A549 (cell line): ENCODE measurements around the gene MS4A6E. TPM values are rescaled to one million over a fixed set of nuclear protein-coding genes. Genes with fewer than 3 reads are reported as not detected.

Experiments used
- ATAC-seq, 2 experiments: fragments of 200-7000 bp in 1 of 2; fragments of >200 bp in 1 of 2; cut with Nextera tagmentation in 1 of 2; cut with Tn5 transposase in 1 of 2; 3 replicates each; pipeline versions ENCODE4 v1.8.0 to v1.9.1; 2018 to 2020; ENCODE audit warnings: mild to moderate bottlenecking in 1 of 2, moderate library complexity in 1 of 2
- CTCF ChIA-PET: fragments of 300-600 bp; sonication (Branson Sonifier 250); formaldehyde crosslinking; extraction: SDS; loops from one replicate; lab custom pipeline; 2021; ENCODE audit warnings: antibody characterized with exemption, inconsistent platforms; lab: Yijun Ruan, JAX
- POLR2A ChIA-PET: fragments of 350-600 bp; formaldehyde crosslinking; extraction: SDS; loops from one replicate; lab custom pipeline; 2021; ENCODE audit warnings: antibody characterized with exemption, inconsistent platforms; lab: Yijun Ruan, JAX
- DNase-seq, 2 experiments: peaks; one replicate each; pipeline versions ENCODE4 v3.0.0 to v3.0.0-alpha.2; 2011 to 2016; ENCODE audit warnings: low read depth in 1 of 2, low spot score in 1 of 2
- FAIRE-seq: peaks from 2 replicates; lab custom pipeline; 2011; peaks lifted over from hg19 to GRCh38; lab: Jason Lieb, UNC
- H3K27ac ChIP-seq, 2 experiments: fragments of >200 bp; sonication (Bioruptor Twin); formaldehyde crosslinking; 3 replicates each; pipeline ENCODE4 v1.5.1; 2016 to 2017
- H3K4me1 ChIP-seq: fragments of >200 bp; sonication (Bioruptor Twin); formaldehyde crosslinking; 3 replicates; pipeline ENCODE4 v1.6.1; 2016
- H3K4me2 ChIP-seq: fragments of >200 bp; sonication (Bioruptor Twin); formaldehyde crosslinking; 3 replicates; pipeline ENCODE4 v1.6.1; 2016
- H3K4me3 ChIP-seq: fragments of >200 bp; sonication (Bioruptor Twin); formaldehyde crosslinking; 3 replicates; pipeline ENCODE4 v1.5.1; 2016
- H3K9me3 ChIP-seq: fragments of >200 bp; sonication (Bioruptor Twin); formaldehyde crosslinking; 3 replicates; pipeline ENCODE4 v1.6.1; 2016
- CBX2 ChIP-seq: fragments of 200-600 bp; sonication (generic); IDR thresholded peaks from 2 replicates; pipeline ENCODE4 v1.6.1; 2016; ENCODE audit warnings: low read depth, mild to moderate bottlenecking, borderline replicate concordance
- EHMT2 ChIP-seq: fragments of 200-600 bp; sonication (generic); IDR thresholded peaks from 2 replicates; pipeline ENCODE4 v1.6.1; 2016; ENCODE audit warnings: antibody characterized with exemption, low read depth, mild to moderate bottlenecking, moderate library complexity
- ESRRA ChIP-seq: fragments of 150-350 bp; IDR thresholded peaks from 2 replicates; pipeline ENCODE4 v1.6.1; 2014; ENCODE audit warnings: mild to moderate bottlenecking, low read length, borderline replicate concordance
- GATA3 ChIP-seq: IDR thresholded peaks from 2 replicates; pipeline ENCODE4 v1.6.1; 2012; ENCODE audit warnings: borderline replicate concordance
- HDAC2 ChIP-seq: fragments of 200-600 bp; sonication (generic); IDR thresholded peaks from 2 replicates; pipeline ENCODE4 v1.6.1; 2016
- HOXB5 ChIP-seq: fragments of 250-450 bp; sonication (Bioruptor Pico); IDR thresholded peaks from 2 replicates; pipeline ENCODE4 v1.5.0; 2020; ENCODE audit warnings: mild to moderate bottlenecking, moderate library complexity
- JUN ChIP-seq, 2 experiments: fragments of >200 bp; sonication (Bioruptor Twin); formaldehyde crosslinking; IDR thresholded peaks; 2 replicates in 1 of 2; 3 replicates in 1 of 2; pipeline ENCODE4 v1.6.1; 2016 to 2017
- KDM1A ChIP-seq: fragments of 200-600 bp; sonication (generic); IDR thresholded peaks from 2 replicates; pipeline ENCODE4 v1.6.1; 2016; ENCODE audit warnings: low read depth, mild to moderate bottlenecking
- MAFK ChIP-seq: fragments of 450-650 bp; IDR thresholded peaks from 2 replicates; pipeline ENCODE4 v1.6.1; 2014; ENCODE audit not compliant: partially characterized antibody
- MAZ ChIP-seq: fragments of 150-350 bp; IDR thresholded peaks from 2 replicates; pipeline ENCODE4 v1.6.1; 2014; ENCODE audit warnings: antibody characterized with exemption, low read depth, low read length, borderline replicate concordance
- MYC ChIP-seq: IDR thresholded peaks from 2 replicates; pipeline ENCODE4 v1.6.1; 2012; ENCODE audit warnings: mild to moderate bottlenecking, inconsistent platforms, low read length, improper control_type of control experiment, borderline replicate concordance
- NFE2L2 ChIP-seq: fragments of 150-350 bp; conservative IDR thresholded peaks from 2 replicates; pipeline ENCODE4 v1.6.1; 2014; ENCODE audit warnings: low read length
- NR3C1 ChIP-seq: fragments of >200 bp; sonication (Bioruptor Twin); formaldehyde crosslinking; IDR thresholded peaks from 3 replicates; pipeline ENCODE4 v1.6.1; 2017
- PHF8 ChIP-seq: fragments of 200-600 bp; sonication (generic); IDR thresholded peaks from 2 replicates; pipeline ENCODE4 v1.6.1; 2016; ENCODE audit warnings: low read depth, mild to moderate bottlenecking, antibody characterized with exemption, moderate library complexity, borderline replicate concordance
- POLR2AphosphoS2 ChIP-seq: conservative IDR thresholded peaks from 2 replicates; pipeline ENCODE4 v1.6.1; 2012; ENCODE audit warnings: low read length, improper control_type of control experiment, inconsistent platforms
- RCOR1 ChIP-seq: fragments of 150-350 bp; IDR thresholded peaks from 2 replicates; pipeline ENCODE4 v1.6.1; 2014; ENCODE audit warnings: antibody characterized with exemption, low read length, low read depth
- ZFP36 ChIP-seq: fragments of 450-650 bp; IDR thresholded peaks from 2 replicates; pipeline ENCODE4 v1.6.1; 2014; ENCODE audit warnings: borderline replicate concordance; ENCODE audit not compliant: partially characterized antibody
- ZSCAN20 ChIP-seq: fragments of 250-450 bp; sonication (Bioruptor Pico); IDR thresholded peaks from 2 replicates; pipeline ENCODE4 v1.8.0; 2022; ENCODE audit warnings: mild to moderate bottlenecking, moderate library complexity
- WGBS: methylation state at CpG from one replicate; pipeline ENCODE4 v1.1.6; 2017; ENCODE audit errors: missing lambda C conversion rate; 5-methylcytosine and 5-hydroxymethylcytosine counted together
- polyA plus RNA-seq, 4 experiments: library from polyadenylated mRNA; depleted of rRNA in 3 of 4; stranded (reverse); fragments of >200 nt; fragmentation: RNase III in 1 of 4; extraction: RNeasy Plus Mini Kit Qiagen cat#74134 plus additional on column Dnase treatment in 1 of 4; gene quantifications; 2 replicates in 3 of 4; 3 replicates in 1 of 4; pipeline ENCODE4 v1.2.3, GENCODE V29; 2011 to 2017
- TF ChIP-seq, protein P1 (sequence below): fragments of 250-450 bp; sonication (Bioruptor Pico); IDR thresholded peaks from 2 replicates; pipeline ENCODE4 v1.5.0; 2020; ENCODE audit warnings: low read depth, mild to moderate bottlenecking, moderate library complexity
- TF ChIP-seq, protein P2 (sequence below): fragments of >200 bp; sonication (Bioruptor Twin); formaldehyde crosslinking; IDR thresholded peaks from 2 replicates; pipeline ENCODE4 v1.6.1; 2016
- TF ChIP-seq, protein P3 (sequence below): IDR thresholded peaks from 2 replicates; pipeline ENCODE4 v1.6.1; 2012; ENCODE audit warnings: low read depth, borderline replicate concordance
- TF ChIP-seq, protein P4 (sequence below): IDR thresholded peaks from 2 replicates; pipeline ENCODE4 v1.6.1; 2012
- TF ChIP-seq, protein P5 (sequence below): fragments of >200 bp; sonication (Bioruptor Twin); formaldehyde crosslinking; IDR thresholded peaks from 3 replicates; pipeline ENCODE4 v1.5.1; 2016
- TF ChIP-seq, protein P6 (sequence below): fragments of 150-350 bp; IDR thresholded peaks from 2 replicates; pipeline ENCODE4 v1.6.1; 2014; ENCODE audit warnings: low read depth, mild to moderate bottlenecking, low read length

The MS4A6E gene
- polyA plus RNA-seq, 2 of the 4 experiments (the other 2 are of a cell fraction): not detected

DNA sequence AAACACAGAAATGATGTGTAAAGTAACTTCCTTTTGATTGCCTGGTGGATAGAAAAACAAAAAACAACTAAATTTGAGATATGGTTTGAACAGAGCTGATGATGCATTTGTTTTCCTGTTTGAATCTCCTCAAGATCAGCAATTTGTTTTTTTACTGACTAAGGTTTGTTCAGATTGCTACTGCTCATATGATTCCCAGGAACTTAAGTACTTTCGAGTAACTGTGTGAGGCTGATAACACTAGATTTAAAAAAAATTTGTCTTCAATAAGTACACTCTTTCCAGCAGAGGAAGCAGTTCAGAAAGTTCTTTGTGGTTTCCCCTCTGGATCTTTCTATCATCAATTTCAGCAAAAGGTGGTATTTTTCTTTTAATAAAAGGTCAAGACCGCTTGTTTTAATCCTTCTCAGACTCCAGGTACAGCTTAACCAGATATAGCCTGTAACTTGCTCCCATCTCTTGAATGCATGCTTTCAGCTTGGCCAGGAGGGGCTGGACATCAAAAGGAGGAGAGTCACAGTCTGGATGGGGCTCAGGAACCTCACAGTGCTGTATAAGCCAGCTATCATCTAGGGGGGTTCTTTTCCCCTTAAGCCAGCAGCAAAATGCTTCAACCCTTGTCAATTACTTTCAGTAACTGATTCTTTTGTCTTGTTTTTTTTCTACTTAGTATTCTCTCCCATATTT is 12.3 kb upstream of the MS4A6E start:
- Histone ChIP-seq H3K9me3 (no peaks in the 10 kb centered on the region), H3K27ac (no peak overlapping the region), H3K4me3 (no peak overlapping the region), H3K4me1 (no peaks in the 10 kb centered on the region), H3K4me2 (no peak overlapping the region)
- WGBS: 3% methylated on average over 2 of the region's 2 CpGs
- no peak for DNase-seq
- TF ChIP-seq, protein P1, sequence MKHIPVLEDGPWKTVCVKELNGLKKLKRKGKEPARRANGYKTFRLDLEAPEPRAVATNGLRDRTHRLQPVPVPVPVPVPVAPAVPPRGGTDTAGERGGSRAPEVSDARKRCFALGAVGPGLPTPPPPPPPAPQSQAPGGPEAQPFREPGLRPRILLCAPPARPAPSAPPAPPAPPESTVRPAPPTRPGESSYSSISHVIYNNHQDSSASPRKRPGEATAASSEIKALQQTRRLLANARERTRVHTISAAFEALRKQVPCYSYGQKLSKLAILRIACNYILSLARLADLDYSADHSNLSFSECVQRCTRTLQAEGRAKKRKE (CRISPR knock-in tag): no peak
- TF ChIP-seq NFE2L2: no peak
- TF ChIP-seq NR3C1: no peak
- no peak for TF ChIP-seq HOXB5 (CRISPR knock-in tag)
- TF ChIP-seq, protein P2, sequence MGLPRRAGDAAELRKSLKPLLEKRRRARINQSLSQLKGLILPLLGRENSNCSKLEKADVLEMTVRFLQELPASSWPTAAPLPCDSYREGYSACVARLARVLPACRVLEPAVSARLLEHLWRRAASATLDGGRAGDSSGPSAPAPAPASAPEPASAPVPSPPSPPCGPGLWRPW: no peak
- TF ChIP-seq GATA3: no peak
- no peak for TF ChIP-seq ZSCAN20
- TF ChIP-seq ESRRA: no peak
- TF ChIP-seq, protein P3, sequence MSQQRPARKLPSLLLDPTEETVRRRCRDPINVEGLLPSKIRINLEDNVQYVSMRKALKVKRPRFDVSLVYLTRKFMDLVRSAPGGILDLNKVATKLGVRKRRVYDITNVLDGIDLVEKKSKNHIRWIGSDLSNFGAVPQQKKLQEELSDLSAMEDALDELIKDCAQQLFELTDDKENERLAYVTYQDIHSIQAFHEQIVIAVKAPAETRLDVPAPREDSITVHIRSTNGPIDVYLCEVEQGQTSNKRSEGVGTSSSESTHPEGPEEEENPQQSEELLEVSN: no peak
- no peak for TF ChIP-seq CBX2
- TF ChIP-seq RCOR1: no peak
- TF ChIP-seq, protein P4, sequence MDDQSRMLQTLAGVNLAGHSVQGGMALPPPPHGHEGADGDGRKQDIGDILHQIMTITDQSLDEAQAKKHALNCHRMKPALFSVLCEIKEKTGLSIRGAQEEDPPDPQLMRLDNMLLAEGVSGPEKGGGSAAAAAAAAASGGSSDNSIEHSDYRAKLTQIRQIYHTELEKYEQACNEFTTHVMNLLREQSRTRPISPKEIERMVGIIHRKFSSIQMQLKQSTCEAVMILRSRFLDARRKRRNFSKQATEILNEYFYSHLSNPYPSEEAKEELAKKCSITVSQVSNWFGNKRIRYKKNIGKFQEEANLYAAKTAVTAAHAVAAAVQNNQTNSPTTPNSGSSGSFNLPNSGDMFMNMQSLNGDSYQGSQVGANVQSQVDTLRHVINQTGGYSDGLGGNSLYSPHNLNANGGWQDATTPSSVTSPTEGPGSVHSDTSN: no peak
- TF ChIP-seq, protein P5, sequence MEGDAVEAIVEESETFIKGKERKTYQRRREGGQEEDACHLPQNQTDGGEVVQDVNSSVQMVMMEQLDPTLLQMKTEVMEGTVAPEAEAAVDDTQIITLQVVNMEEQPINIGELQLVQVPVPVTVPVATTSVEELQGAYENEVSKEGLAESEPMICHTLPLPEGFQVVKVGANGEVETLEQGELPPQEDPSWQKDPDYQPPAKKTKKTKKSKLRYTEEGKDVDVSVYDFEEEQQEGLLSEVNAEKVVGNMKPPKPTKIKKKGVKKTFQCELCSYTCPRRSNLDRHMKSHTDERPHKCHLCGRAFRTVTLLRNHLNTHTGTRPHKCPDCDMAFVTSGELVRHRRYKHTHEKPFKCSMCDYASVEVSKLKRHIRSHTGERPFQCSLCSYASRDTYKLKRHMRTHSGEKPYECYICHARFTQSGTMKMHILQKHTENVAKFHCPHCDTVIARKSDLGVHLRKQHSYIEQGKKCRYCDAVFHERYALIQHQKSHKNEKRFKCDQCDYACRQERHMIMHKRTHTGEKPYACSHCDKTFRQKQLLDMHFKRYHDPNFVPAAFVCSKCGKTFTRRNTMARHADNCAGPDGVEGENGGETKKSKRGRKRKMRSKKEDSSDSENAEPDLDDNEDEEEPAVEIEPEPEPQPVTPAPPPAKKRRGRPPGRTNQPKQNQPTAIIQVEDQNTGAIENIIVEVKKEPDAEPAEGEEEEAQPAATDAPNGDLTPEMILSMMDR: no peak
- TF ChIP-seq ZFP36: no peak
- TF ChIP-seq MAFK: no peak
- TF ChIP-seq EHMT2: no peak
- no peak for TF ChIP-seq KDM1A
- no peak for TF ChIP-seq MYC
- no peak for ATAC-seq
- CTCF ChIA-PET: interaction anchor here (0.6 to 1.9 kb wide), 3 partner anchors 19 to 49 kb away, joined by 3 to 5 read pairs (median 3); no protein-coding TSS in a partner anchor
- POLR2A ChIA-PET: no interaction called here
- FAIRE-seq: no peak

DNA sequence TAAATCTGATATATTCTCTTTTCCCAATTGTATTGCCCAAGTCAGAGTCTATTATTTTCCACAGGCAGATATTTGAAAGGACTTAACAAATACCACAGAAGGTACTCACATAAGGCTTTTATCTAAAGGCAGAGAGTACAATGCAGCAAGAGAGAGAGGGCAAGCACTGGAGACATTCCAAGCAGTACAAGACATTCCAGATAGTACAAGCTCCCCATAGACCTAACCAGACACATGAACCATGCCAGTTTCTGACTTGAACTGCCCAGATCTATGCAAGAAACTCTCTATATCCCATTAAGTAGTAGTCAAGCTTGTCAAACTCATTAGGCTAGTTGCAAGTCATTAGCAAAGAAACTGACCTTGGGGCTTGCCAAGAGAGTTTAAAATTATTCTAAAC is 11.2 kb upstream of the MS4A6E start:
- POLR2A ChIA-PET: no interaction called here
- H3K9me3 ChIP-seq: no peaks in the 10 kb centered on the region
- CTCF ChIA-PET: interaction anchor here (1.3 to 1.9 kb wide), 2 partner anchors 18 to 48 kb away, joined by 3 to 5 read pairs; no protein-coding TSS in a partner anchor
- H3K4me2 ChIP-seq: no peak overlapping the region
- DNase-seq (no peak), ATAC-seq (no peak), FAIRE-seq (no peak)
- TF ChIP-seq EHMT2: no peak
- no peak for TF ChIP-seq ZSCAN20
- TF ChIP-seq ZFP36: no peak
- H3K4me3 ChIP-seq: no peak overlapping the region
- H3K27ac ChIP-seq: no peak overlapping the region
- no peaks in the 10 kb centered on the region for H3K4me1 ChIP-seq

DNA sequence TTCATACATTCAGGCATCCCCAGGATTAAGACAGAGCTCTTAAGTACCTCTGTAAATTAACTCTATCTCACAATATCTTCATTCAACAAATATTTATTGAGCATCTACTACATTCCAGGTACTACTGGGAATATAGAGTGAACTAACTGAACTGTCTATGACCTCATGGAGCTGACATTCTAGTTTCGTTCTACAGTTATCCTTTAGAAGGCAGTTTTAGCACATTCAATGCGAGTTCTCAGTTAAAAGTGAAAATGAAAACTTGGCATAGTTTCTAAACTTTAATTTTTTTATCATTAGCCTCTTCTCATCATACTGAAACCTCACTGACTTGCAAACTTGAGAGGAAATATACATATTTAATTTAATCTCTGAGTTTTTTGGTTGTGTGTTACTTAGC is 10.7 kb upstream of the MS4A6E start:
- ChIA-PET POLR2A (no interaction called here), CTCF (interaction anchor here (1.3 to 1.9 kb wide), 2 partner anchors 18 to 47 kb away, joined by 3 to 5 read pairs; no protein-coding TSS in a partner anchor)
- no peak for ATAC-seq
- no peak for DNase-seq
- H3K27ac ChIP-seq: no peak overlapping the region
- WGBS: 0% methylated on average over 2 of the region's 2 CpGs
- no peaks in the 10 kb centered on the region for H3K4me1 ChIP-seq
- H3K9me3 ChIP-seq: no peaks in the 10 kb centered on the region
- FAIRE-seq: no peak
- no peak overlapping the region for H3K4me3 ChIP-seq
- no peak overlapping the region for H3K4me2 ChIP-seq
- TF ChIP-seq, protein P1 (CRISPR knock-in tag): no peak
- TF ChIP-seq HDAC2 (no peak), ESRRA (no peak), PHF8 (no peak), JUN (IDR thresholded peaks at IDR 0.05) (no peak), ZFP36 (no peak), NFE2L2 (no peak), MAZ (no peak), POLR2AphosphoS2 (no peak), RCOR1 (no peak)
- TF ChIP-seq, protein P3: no peak
- TF ChIP-seq, protein P6, sequence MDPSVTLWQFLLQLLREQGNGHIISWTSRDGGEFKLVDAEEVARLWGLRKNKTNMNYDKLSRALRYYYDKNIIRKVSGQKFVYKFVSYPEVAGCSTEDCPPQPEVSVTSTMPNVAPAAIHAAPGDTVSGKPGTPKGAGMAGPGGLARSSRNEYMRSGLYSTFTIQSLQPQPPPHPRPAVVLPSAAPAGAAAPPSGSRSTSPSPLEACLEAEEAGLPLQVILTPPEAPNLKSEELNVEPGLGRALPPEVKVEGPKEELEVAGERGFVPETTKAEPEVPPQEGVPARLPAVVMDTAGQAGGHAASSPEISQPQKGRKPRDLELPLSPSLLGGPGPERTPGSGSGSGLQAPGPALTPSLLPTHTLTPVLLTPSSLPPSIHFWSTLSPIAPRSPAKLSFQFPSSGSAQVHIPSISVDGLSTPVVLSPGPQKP: no peak
